Measurements from ENCODE around the gene HSF4. TPM values are rescaled to one million over a fixed set of nuclear protein-coding genes. Genes with fewer than 3 reads are reported as not detected.

HSF4 gene
- total RNA-seq, 4 donors from 2014 or later: 3.7 to 59.5 (median 19.6) TPM

DNA sequence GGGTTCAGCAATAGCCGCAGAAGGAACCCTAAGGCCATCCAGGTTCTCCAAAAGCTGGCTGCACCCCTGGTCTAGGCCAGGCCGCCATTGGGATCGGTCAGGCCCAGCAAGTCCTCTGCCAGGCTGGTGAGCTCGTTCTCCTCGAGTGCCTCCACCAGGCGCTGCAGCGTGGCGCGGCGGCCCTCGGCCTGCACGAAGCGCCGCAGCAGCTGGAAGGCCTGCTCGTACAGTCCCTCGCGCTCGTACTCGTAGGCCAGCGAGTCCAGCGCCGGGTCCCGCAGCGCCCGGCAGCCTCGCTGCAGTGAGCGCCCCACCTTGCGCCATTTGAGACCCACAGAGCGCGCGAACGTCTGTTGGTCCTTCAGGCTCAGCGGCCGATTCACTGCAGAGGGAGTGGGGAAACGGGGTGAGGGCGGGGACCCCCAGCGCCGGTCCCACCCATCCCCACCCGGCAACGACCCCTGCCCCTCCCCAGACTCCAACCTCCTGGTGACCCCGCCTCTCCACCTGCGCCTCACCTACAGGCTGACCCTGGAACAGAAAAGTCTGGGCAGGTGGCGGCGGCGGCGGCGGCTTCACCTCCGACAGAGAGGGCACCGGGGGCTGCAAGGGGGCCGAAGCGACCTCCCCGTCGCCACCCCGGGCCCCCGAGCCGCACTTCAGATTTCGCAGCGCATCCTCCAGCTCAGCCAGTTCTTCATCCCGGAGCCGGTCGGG lies 9.8 kb upstream of the HSF4 start:
- WGBS, 2 donors: 39 to 67% methylated on average over 3 to 12 of the region's 61 CpGs
- Histone ChIP-seq H3K9me3 (no peaks in the 10 kb centered on the region), H3K4me1 (peaks cover 25 to 72% (median 46%) of the 10 kb centered on the region in 3 donors), H3K4me3 (peak overlapping the region in 2 of 4 donors; percentile 23 to 52), H3K36me3 (peaks cover 0 to under 1% (median 0%) of the 10 kb centered on the region in 3 donors), H3K27me3 (no peaks in the 10 kb centered on the region), H3K27ac (no peak overlapping the region)
- intact Hi-C loops (cut with DNase I): loop anchor here (5.0 to 10.0 kb wide), 2 partner anchors 140 to 177 kb away; no protein-coding TSS in a partner anchor
- no peak for DNase-seq
- TF ChIP-seq POLR2A (IDR thresholded peaks at IDR 0.05) (no peak), CTCF (IDR thresholded peaks at IDR 0.05) (no peak)

- TF ChIP-seq POLR2A (IDR thresholded peaks at IDR 0.05): no peak
- TF ChIP-seq CTCF (IDR thresholded peaks at IDR 0.05): peak; percentile 96 to 99 (median 98)
- Histone ChIP-seq H3K27ac (no peak overlapping the region), H3K4me1 (peaks cover 25 to 71% (median 38%) of the 10 kb centered on the region in 3 donors), H3K4me3 (peak overlapping the region in 2 of 4 donors; percentile 23 to 52), H3K36me3 (no peaks in the 10 kb centered on the region), H3K27me3 (no peaks in the 10 kb centered on the region), H3K9me3 (no peaks in the 10 kb centered on the region)
- 43 to 54% methylated on average over 12 to 23 of the region's 74 CpGs for WGBS, 2 donors
- intact Hi-C loops (cut with DNase I): loop anchor here (5.0 to 10.0 kb wide), 2 partner anchors 141 to 178 kb away; no protein-coding TSS in a partner anchor
- no peak for DNase-seq
Observed at GRCh38 chr16:67155295-67156142, 9.0 kb upstream of the HSF4 start.

- peaks cover 0 to 1% (median 0%) of the 10 kb centered on the region in 4 donors for H3K27me3 ChIP-seq
- H3K4me1 ChIP-seq: peaks cover 26 to 71% (median 34%) of the 10 kb centered on the region in 3 donors
- TF ChIP-seq POLR2A (IDR thresholded peaks at IDR 0.05) (no peak), CTCF (IDR thresholded peaks at IDR 0.05) (no peak)
- intact Hi-C loops (cut with DNase I): loop anchor here (5.0 to 10.0 kb wide), 2 partner anchors 141 to 179 kb away; no protein-coding TSS in a partner anchor
- no peak overlapping the region for H3K4me3 ChIP-seq
- no peak overlapping the region for H3K27ac ChIP-seq
- no peaks in the 10 kb centered on the region for H3K9me3 ChIP-seq
- H3K36me3 ChIP-seq: no peaks in the 10 kb centered on the region
- 57 to 66% methylated on average over 12 to 15 of the region's 15 CpGs for WGBS, 2 donors
- DNase-seq: no peak
Observed at GRCh38 chr16:67156143-67156844, 8.3 kb upstream of the HSF4 start.

DNA sequence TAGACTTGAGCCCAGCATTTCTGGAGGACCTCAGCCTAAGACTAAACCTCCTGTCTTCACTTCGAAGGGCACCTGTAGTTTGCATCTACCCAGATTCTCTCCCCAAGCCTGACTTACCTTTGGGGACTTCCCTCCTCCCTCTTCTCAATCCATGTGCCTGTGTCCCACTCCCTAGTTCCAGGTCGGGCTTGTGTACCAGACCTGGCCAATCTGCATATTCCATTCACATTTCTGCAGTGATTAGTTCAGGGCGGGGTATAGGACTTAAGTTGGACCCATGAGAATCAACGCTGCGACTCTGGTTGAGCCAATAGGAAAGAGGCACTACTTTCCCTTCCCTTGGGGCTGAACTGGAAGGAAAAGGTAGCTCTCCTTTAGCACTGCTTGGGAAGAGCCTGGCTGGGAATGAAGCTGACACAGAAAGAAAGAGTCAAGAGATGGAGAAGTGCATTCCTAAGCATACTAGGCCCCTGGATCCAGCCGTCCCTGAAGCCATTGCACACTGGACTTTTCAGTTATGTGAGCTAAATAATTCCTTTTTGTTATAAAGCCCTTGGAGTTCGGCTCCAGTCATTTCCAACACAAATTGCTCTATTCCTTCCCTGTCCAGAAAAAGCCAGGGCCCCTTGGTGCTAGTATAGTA lies 7.3 kb upstream of the HSF4 start:
- no peak for TF ChIP-seq CTCF (IDR thresholded peaks at IDR 0.05)
- no peak for TF ChIP-seq POLR2A (IDR thresholded peaks at IDR 0.05)
- Histone ChIP-seq H3K9me3 (no peaks in the 10 kb centered on the region), H3K4me1 (peaks cover 29 to 74% (median 34%) of the 10 kb centered on the region in 3 donors), H3K27me3 (peaks cover 0 to 10% (median 0%) of the 10 kb centered on the region in 4 donors), H3K36me3 (no peaks in the 10 kb centered on the region), H3K4me3 (no peak overlapping the region), H3K27ac (no peak overlapping the region)
- WGBS, 2 donors: 67 to 79% methylated on average over 3 to 6 of the region's 7 CpGs
- intact Hi-C loops (cut with DNase I): loop anchor here (5.0 to 10.0 kb wide), 2 partner anchors 142 to 180 kb away; no protein-coding TSS in a partner anchor
- DNase-seq: no peak

All from esophagus squamous epithelium (tissue), 5 donors.